GM18909 (cell line): ENCODE data around the gene SNTB2.
"Not testable (repeated sequence)": the region's sequence is repeated elsewhere in the genome, so short reads cannot be mapped to it uniquely, and the experiment has no call there.

Experiments used
- ATAC-seq: cut with Tn5 transposase; IDR thresholded peaks from one replicate; pipeline ENCODE4 v1.9.1; 2021; ENCODE audit warnings: mild to moderate bottlenecking; ENCODE audit not compliant: unreplicated experiment, poor library complexity

Gene SNTB2

GRCh38 chr16:69186642-69187445 is at the start of gene SNTB2:
TSS of gene SNTB2 (plus strand) at chr16:69187164. CDS start at chr16:69187167, 3 bp downstream.
- peak; percentile 81 for ATAC-seq

GRCh38 chr16:69138608-69139007 is 48.4 kb upstream of the SNTB2 start:
- no peak for ATAC-seq

DNA sequence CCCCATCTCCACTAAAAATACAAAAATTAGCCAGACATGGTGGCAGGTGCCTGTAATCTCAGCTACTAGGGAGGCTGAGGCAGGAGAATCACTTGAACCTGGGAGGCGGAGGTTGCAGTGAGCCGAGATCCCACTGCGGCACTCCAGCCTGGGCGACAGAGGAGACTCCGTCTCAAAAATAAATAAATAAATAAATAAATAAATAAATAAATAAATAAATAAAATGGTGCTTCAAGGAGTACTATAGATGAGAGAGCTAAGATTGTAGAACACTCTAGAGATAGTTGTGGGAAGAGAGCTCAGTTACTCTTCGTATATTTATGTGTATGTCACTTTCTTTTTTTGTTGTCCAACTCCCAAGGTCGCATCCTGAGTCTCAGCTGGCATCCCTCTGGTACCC is 47.5 kb upstream of the SNTB2 start:
- not testable (repeated sequence) for ATAC-seq

DNA sequence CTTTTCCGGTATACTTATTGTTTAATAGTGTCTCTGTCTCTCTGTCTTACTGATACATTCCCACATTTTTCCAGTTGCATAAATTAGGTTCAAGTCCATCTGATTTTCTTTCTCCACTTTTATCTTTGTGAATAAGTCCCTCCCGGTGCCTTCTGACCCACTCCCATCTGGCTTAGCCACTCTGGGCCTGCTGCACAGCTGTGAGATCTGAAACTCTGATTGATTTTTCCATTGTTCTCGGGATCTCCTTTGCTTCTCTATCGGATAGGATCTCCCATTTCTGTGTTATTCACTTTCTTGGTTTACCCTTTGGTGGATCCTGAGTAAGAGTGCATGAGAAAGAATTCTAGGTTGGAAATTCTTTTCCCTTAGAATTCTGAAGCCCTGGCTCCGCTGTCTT is 46.0 kb upstream of the SNTB2 start:
- ATAC-seq, result no peak

DNA sequence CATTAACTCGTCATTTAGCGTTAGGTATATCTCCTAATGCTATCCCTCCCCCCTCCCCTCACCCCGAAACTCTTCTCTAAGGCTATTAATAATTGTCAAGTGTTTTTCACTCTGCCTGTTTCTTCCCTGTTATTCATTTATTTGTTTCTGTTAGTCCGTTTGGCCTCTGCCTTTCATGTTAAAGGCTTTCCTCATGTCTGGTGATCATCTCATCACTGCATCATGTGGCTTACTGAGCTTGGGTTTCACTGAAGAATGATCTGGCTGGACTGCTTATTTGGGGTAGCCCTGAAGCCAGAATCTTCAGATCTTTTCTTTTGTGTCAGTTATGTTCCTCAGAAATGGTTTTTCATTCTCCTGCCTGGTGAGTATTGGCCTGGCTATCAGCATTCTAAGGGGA is 45.0 kb upstream of the SNTB2 start:
- ATAC-seq, result no peak

DNA sequence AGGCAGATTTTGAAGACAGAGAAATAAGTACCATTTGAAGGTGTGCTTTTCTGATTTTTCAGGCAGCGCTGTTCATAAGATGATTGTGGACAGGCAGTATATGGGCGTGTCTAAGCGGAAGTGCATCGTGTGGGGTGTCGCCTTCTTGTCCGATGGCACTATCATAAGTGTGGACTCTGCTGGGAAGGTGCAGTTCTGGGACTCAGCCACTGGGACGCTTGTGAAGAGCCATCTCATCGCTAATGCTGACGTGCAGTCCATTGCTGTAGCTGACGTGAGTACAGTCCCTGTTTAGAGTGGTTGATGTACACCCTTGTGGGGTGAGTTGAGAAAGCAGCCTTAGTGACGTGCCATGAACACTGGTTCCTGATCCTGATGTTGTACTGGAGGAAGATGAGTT is 43.8 kb upstream of the SNTB2 start:
- no peak for ATAC-seq

- ATAC-seq, result no peak
Measured at GRCh38 chr16:69145658-69146057, 41.3 kb upstream of the SNTB2 start.

DNA sequence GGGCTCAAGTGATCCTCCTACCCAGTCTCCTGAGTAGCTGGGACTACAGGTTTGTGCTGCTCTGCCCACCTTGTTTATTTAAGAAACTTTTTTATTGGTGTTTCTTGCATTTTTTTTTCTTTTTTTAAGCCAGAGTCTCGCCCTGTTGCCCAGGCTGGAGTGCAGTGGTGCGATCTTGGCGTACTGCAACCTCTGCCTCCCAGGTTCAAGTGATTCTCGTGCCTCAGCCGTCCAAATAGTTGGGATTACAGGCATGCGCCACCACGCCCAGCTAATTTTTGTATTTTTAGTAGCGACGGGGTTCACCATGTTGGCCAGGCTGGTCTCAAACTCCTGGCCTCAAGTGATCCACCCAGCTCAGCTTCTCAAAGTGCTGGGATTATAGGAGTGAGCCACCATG is 37.3 kb upstream of the SNTB2 start:
- not testable (repeated sequence) for ATAC-seq

DNA sequence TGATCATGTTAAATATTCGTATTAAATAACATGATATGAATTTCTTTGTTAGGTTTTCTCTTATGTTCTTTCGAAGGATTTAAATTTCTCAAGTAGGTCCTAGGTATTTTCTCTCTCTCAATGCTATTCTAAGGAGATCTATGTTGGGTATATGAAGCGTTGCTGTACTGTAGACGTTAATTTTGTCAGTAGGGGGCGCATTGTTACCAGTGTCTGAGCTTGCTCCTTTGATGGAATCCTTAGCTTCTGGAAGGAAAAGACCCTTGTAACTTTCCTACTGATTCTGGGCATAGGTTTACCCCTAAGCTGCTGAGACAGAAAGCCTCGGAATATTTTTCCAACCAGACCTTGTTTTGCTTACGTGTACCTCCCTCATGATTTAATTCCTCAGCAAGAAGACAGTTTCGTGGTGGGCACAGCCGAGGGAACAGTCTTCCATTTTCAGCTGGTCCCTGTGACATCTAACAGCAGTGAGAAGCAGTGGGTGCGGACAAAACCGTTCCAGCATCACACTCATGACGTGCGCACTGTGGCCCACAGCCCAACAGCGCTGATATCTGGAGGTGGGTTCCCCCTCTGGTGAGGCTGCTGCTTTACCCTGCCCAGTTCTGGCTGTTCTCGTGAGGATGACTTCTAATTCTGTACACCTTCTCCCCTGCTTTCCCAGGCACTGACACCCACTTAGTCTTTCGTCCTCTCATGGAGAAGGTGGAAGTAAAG is 36.7 kb upstream of the SNTB2 start:
- ATAC-seq, result no peak

- ATAC-seq, result no peak
Measured at GRCh38 chr16:69157196-69157595, 29.8 kb upstream of the SNTB2 start.

- ATAC-seq, result no peak
Measured at GRCh38 chr16:69160192-69160591, 26.8 kb upstream of the SNTB2 start.

GRCh38 chr16:69165584-69165983 is 21.4 kb upstream of the SNTB2 start:
- no peak for ATAC-seq

GRCh38 chr16:69166221-69166833 is 20.6 kb upstream of the SNTB2 start:
- no peak for ATAC-seq

GRCh38 chr16:69166946-69167930 is 19.7 kb upstream of the SNTB2 start:
- no peak for ATAC-seq

GRCh38 chr16:69169051-69169450 is 17.9 kb upstream of the SNTB2 start:
- no peak for ATAC-seq

- no peak for ATAC-seq
Measured at GRCh38 chr16:69169607-69170352, 17.2 kb upstream of the SNTB2 start.

- no peak for ATAC-seq
Measured at GRCh38 chr16:69171325-69172084, 15.5 kb upstream of the SNTB2 start.

GRCh38 chr16:69176033-69176800 is 10.7 kb upstream of the SNTB2 start:
- ATAC-seq, result no peak
